SIG-M5 treated with dmso at 0.1 percent for 504 hours (cell line): ENCODE data around the gene MYBPHL.

Source experiments
- DNase-seq: peaks from one replicate; lab custom pipeline; 2025; ENCODE audit not compliant: unreplicated experiment; lab: John Stamatoyannopoulos, UW

Gene MYBPHL

DNA sequence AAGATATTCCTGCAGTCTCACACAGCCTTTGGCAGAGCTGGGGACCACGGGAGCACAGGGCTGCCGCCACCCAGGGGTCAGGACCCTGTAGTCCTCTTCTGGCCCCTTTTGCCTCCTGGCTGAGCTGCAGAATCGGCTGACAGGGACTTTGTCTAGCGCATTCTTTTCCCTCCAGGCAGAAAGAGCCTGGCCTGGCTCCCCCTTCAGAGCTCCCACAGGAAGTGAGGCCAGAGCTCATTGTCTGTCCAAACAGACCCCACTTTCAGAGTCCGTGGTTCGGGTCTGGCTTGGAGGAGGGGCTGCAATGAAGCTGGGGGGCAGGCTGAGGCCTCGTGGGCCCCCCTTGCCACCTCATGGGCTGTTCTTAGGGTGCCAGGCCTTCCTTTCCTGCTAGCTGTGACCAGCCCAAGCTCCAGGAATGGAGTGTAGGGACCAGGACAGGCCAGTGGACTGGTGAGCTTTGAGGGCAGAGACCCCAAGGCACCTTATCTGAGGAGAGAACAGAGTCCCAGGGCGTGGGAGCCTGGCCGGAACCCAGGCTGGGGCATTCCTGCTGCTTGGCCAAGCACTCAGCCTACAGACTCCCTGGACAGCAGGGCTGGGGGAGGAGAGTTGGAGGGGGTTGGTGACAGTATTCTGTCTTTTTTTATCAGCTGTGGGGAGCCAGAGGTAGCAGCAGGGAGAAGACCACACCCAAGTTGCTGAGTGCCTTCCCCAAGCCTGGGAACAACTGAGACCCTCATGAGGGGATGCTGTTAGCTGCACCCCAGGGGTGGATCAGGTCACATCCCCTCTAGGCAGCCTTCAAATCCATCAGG, 52.8 kb downstream of the MYBPHL start:
- no peak for DNase-seq

DNA sequence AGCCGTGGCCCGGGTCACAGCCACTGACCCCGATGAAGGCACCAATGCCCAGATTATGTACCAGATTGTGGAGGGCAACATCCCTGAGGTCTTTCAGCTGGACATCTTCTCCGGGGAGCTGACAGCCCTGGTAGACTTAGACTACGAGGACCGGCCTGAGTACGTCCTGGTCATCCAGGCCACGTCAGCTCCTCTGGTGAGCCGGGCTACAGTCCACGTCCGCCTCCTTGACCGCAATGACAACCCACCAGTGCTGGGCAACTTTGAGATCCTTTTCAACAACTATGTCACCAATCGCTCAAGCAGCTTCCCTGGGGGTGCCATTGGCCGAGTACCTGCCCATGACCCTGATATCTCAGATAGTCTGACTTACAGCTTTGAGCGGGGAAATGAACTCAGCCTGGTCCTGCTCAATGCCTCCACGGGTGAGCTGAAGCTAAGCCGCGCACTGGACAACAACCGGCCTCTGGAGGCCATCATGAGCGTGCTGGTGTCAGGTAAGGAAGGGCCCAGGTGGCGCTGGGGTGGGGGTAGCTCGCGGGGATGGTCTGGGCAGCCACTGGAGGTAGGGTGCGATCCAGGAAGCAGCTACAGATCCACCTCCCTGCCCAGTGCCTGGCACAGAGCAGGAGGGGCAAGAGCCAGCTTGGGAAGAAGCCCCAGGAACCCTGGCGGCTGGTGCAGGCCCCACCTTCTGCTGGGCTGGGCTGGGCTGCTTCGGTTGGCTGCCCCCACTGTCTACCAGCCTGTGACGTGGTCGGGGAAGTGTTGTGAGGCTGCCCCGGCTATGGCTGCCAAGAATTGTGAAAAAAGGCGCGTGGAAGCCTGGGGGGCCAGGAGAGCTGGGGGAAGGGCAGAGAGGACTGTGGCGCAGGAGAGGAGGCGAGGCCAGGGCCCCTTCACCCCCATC, 53.7 kb downstream of the MYBPHL start:
- DNase-seq: no peak

DNA sequence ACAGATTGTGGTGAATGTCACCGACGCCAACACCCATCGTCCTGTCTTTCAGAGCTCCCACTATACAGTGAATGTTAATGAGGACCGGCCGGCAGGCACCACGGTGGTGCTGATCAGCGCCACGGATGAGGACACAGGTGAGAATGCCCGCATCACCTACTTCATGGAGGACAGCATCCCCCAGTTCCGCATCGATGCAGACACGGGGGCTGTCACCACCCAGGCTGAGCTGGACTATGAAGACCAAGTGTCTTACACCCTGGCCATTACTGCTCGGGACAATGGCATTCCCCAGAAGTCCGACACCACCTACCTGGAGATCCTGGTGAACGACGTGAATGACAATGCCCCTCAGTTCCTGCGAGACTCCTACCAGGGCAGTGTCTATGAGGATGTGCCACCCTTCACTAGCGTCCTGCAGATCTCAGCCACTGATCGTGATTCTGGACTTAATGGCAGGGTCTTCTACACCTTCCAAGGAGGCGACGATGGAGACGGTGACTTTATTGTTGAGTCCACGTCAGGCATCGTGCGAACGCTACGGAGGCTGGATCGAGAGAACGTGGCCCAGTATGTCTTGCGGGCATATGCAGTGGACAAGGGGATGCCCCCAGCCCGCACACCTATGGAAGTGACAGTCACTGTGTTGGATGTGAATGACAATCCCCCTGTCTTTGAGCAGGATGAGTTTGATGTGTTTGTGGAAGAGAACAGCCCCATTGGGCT, 54.5 kb downstream of the MYBPHL start:
- no peak for DNase-seq

DNA sequence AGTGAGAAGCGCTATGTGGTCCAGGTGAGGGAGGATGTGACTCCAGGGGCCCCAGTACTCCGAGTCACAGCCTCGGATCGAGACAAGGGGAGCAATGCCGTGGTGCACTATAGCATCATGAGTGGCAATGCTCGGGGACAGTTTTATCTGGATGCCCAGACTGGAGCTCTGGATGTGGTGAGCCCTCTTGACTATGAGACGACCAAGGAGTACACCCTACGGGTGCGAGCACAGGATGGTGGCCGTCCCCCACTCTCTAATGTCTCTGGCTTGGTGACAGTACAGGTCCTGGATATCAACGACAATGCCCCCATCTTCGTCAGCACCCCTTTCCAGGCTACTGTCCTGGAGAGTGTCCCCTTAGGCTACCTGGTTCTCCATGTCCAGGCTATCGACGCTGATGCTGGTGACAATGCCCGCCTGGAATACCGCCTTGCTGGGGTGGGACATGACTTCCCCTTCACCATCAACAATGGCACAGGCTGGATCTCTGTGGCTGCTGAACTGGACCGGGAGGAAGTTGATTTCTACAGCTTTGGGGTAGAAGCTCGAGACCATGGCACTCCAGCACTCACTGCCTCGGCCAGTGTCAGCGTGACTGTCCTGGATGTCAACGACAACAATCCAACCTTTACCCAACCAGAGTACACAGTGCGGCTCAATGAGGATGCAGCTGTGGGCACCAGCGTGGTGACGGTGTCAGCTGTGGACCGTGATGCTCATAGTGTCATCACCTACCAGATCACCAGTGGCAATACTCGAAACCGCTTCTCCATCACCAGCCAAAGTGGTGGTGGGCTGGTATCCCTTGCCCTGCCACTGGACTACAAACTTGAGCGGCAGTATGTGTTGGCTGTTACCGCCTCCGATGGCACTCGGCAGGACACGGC, 55.3 kb downstream of the MYBPHL start:
- DNase-seq: no peak

GRCh38 chr1:109250454-109251276, 56.1 kb downstream of the MYBPHL start:
- no peak for DNase-seq

DNA sequence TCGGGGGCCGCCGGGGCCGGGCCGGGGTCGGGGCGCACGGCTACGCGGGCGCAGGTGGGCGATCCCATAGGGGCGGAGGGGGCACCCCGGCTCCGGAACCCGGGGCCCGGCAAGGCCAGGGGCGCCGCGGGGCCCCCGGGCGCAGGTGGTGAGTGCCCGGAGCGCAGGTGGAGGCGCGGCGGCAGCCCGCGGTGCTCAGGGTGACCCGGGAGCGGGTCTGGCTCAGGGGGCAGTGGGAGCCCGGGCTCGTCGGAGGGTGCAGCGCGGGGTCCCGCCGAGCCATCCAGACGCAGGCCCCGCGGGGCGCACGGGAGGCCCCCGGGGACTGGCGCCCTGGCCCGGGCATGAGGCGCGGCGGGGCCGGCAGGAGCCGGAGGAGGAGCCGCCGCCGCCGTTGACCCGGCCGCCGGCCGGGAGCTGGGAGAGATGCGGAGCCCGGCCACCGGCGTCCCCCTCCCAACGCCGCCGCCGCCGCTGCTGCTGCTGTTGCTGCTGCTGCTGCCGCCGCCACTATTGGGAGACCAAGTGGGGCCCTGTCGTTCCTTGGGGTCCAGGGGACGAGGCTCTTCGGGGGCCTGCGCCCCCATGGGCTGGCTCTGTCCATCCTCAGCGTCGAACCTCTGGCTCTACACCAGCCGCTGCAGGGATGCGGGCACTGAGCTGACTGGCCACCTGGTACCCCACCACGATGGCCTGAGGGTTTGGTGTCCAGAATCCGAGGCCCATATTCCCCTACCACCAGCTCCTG, 57.0 kb downstream of the MYBPHL start:
- DNase-seq: no peak

DNA sequence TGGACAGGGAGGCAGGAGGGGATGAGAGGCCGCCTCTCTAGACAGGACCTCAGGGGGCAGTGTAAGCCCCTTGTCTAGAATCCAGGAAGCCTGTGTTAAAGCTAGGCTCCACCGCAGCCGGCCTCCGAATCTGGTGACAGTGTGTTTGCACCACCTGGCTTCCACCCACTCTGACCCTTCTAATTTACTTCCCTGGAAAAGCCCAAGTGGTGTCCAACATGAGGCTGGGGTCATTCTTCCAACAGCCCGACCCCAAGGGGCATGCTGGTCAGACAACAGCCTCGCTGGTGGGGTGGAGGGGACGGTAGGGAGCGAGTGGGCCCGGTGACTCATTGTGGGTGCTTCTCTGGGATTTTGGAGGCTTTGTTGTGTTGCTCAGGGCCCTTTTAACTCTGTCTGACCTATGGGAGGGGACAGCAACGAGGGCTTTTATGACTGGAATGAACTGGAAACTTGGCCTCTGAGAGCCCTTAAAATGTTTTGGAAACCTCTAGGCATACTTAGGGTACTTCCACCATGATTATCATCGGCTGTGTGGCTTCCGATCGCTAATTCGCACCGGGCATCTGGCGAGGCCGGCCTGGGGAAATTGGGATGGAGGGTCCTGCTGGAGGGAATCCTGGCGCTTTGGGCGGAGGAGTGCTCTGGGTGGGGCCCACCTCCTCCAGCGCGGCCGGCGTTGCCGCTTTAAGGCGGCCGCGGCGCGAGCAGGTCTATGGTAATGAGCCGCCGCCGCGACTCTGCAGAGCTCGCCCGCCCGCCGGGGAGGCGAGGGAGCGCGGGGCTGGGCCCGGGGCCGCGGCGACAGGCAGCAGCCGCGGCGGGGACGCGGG, 57.8 kb downstream of the MYBPHL start, which contains the start of gene CELSR2:
Gene CELSR2, plus strand, starts transcription at position 743 of the 833 bp plus-strand sequence. CDS start 541 bp downstream, outside the sequence.
- DNase-seq: peak; percentile 61

DNA sequence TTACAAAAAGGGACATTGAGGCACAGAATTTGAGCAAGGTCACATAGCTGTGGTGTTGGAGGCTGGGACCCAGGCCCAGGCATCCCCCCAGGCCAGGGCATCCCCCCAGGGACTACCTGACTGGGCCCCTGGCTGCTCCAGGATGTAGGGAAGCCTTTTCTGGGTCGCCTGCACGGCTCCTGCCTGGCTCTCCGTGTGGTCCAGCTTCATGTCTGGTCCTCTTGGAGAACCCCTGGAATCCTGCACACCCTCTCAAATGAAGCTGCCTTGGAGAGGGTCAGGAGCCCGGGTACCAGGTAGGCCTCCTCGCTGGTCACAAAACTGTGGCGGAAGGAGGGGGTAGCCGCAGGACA, 58.4 kb downstream of the MYBPHL start:
- no peak for DNase-seq

DNA sequence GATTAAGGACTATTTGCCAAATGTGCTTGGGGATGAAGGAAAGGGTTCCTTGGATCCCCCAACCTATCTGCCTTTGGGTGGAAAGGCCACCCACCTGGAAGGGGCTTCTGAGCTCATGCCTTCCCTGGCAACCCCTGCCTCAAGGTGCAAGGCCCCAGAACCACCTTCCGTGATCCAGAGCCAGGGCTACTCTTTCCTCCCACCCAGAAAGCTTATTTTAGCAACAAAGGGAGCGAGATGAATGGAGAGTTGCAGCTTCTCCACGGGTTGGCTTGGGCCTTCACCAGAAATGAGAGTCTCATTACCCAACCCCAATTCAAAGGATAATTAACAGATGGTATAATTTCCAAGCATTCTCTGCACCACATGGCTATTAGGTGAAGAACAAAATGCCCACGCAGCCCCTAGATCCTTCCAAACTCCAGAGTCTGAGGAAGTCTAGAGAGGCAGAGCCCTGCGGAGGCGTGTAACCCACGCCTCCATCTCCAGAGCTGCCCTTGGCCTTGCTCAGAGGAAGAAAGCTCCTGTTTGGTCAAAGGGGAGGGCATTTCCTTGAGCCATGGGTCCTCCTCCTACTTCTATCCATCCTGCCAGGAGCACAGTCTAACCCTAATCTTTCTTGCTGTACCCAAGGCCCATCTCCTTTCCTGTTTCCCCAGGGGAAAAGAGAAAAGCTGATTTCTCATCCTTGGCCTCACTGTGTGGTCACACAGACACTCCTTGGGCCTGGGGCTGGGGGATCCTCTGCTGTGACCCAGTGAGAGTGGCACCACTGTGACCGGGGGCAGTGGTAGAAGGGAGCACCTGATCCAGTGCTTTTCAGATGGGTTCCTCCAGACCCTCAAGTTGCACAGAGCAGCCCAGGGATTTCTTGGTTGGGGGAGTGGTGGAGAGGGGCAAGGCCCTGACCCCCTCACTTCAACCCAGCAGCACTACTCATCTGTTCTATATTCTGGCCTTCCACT, 59.1 kb downstream of the MYBPHL start:
- DNase-seq: no peak

DNA sequence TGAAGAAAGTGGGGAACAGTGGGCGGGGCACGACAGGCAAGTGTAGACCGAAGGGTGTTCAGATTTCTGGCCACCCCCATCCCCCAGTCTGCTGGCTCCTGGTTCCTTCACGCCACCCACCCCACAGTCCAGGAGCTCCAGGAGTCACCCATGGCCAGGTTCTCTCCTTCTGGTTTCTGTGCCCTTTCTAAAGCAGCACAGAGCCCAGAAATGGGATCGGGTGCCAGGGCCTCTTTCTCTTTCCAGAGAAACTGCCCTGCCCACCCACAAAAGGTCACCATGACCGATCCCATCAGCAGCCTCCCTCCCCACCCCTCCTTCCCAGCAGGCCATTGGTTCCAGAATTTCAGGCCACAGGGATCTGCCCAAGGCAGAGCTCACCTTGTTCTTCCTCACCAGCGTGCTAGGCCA, 60.7 kb downstream of the MYBPHL start:
- DNase-seq: no peak

DNA sequence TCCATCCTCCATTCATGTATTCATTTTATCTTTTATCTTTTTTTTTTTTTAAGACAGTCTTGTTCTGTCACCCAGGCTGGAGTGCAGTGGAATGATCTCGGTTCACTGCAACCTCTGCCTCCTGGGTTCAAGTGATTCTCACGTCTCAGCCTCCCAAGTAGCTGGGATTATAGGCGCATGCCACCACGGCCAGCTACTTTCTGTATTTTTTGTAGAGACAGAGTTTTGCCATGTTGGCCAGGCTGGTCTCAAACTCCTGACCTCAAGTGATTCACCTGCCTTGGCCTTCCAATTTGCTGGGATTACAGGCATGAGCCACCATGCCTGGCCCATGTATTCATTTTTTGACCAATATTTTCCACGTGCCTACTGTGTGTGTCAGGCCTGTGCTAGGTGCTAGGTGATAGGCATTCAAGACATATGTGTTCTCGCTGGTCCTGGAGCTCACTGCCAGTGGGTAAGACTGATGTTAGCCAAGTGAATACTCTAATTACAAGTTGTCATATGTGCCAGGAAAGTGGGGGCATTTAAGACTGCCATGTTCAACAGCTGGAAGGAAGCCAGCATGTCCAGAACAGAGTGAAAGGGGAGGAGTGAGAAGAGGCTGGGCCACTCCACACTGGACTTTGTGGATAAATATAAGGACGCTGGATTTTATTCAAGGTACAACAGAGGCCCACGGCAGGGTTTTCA, 62.8 kb downstream of the MYBPHL start:
- no peak for DNase-seq

DNA sequence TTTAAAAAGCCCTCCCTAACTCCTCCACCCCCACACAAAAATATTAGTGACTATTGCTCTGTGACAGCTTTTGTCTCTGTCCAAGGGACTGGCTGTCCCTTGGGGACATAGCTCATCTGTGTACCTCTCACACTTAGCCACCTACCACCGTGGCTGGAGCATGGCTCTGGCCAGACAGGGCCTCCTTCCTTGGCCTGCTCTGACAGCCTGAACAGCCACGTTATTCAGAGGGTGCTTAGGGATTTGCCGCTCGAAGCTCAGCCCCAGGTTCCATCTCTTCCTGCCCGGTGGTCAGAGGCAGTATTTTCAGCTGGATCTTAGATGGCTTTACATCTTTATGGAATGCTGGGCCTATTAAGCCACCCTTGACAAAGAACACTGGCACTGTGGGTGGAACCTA, 63.6 kb downstream of the MYBPHL start:
- DNase-seq: no peak

- DNase-seq: no peak
Measured at GRCh38 chr1:109242387-109242786, 64.4 kb downstream of the MYBPHL start.
